NCI-H2029 treated with DMSO at 0.1 percent for 48 hours (cell line): ENCODE measurements around the gene TNFRSF17.
"Not testable (repeated sequence)": the region's sequence is repeated elsewhere in the genome, so short reads cannot be mapped to it uniquely, and the experiment has no call there.

ENCODE experiments used
- DNase-seq: peaks from one replicate; lab custom pipeline; 2025; lab: John Stamatoyannopoulos, UW

The TNFRSF17 gene

GRCh38 chr16:11970292-11970691 lies 5.3 kb downstream of the TNFRSF17 start:
- not testable (repeated sequence) for DNase-seq

GRCh38 chr16:11972128-11972527 lies 7.1 kb downstream of the TNFRSF17 start:
- DNase-seq = no peak

GRCh38 chr16:11973070-11973469 lies 8.1 kb downstream of the TNFRSF17 start:
- no peak for DNase-seq

- DNase-seq = no peak
Observed at GRCh38 chr16:11976850-11977375, 11.9 kb downstream of the TNFRSF17 start.

GRCh38 chr16:11977376-11978041 lies 12.5 kb downstream of the TNFRSF17 start:
- no peak for DNase-seq

- DNase-seq = no peak
Observed at GRCh38 chr16:11978080-11978479, 13.1 kb downstream of the TNFRSF17 start.

GRCh38 chr16:11979013-11979672 lies 14.1 kb downstream of the TNFRSF17 start:
- DNase-seq = no peak

GRCh38 chr16:11980136-11980844 lies 15.3 kb downstream of the TNFRSF17 start:
- DNase-seq = no peak

GRCh38 chr16:11985250-11985649 lies 20.2 kb downstream of the TNFRSF17 start:
- DNase-seq = no peak

GRCh38 chr16:11986521-11987057 lies 21.6 kb downstream of the TNFRSF17 start:
- DNase-seq = no peak

GRCh38 chr16:11988258-11988978 lies 23.4 kb downstream of the TNFRSF17 start:
- no peak for DNase-seq

GRCh38 chr16:11990702-11991390 lies 25.8 kb downstream of the TNFRSF17 start:
- no peak for DNase-seq

- DNase-seq = no peak
Observed at GRCh38 chr16:11992008-11992584, 27.1 kb downstream of the TNFRSF17 start.

- no peak for DNase-seq
Observed at GRCh38 chr16:11992586-11993524, 27.8 kb downstream of the TNFRSF17 start.

GRCh38 chr16:11994143-11995119 lies 29.4 kb downstream of the TNFRSF17 start:
- DNase-seq = no peak

- no peak for DNase-seq
Observed at GRCh38 chr16:11996433-11997330, 31.7 kb downstream of the TNFRSF17 start.

- DNase-seq = no peak
Observed at GRCh38 chr16:12000032-12000431, 35.0 kb downstream of the TNFRSF17 start.
